ENCODE measurements around the gene NAA30. TPM values are rescaled to one million over a fixed set of nuclear protein-coding genes. Genes with fewer than 3 reads are reported as not detected.

Gene NAA30
- total and polyA plus RNA-seq, 2 of the 8 experiments (the other 6 are each of a cell fraction or from before 2014, with no cell fraction given), result 4.2 to 21.9 TPM

DNA sequence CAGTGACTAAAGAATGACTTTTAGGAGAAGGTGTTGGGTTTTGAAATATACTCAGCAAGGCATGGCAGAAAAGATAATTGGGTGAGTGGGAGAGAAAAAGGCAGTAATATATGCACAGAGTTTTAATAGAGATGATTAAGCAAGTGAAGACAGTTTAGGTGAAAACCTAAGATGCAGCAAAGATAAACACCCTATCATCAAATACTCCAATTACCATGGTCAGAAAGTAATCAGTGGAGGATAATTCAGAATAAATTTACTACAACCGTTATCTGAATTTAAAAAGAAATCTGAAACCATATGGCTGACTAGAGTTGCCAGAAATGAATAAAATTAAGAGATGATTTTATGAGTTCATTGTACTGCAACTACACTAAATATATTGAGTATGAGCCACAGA lies 26.8 kb downstream of the NAA30 start (continued):
- TF ChIP-seq TAF7 (optimal IDR thresholded peaks at IDR 0.05; ENCODE audit: borderline replicate concordance, low read depth, low read length) (no peak), TBP (IDR thresholded peaks at IDR 0.05; ENCODE audit: low read depth, low read length) (no peak), NANOG (IDR thresholded peaks at IDR 0.05; ENCODE audit: insufficient read depth, low read depth, low read length, poor library complexity, severe bottlenecking) (no peak), EGR1 (IDR thresholded peaks at IDR 0.05; ENCODE audit: borderline replicate concordance, low read depth, low read length) (no peak)

All from H1 (cell line).